Endothelial cell of umbilical vein (primary cell): ENCODE results near the gene CANT1.

Experiments
- POLR2A ChIP-seq: IDR thresholded peaks from 2 replicates; pipeline ENCODE4 v1.6.1; 2012; ENCODE audit warnings: low read depth, mild to moderate bottlenecking, control low read depth, low read length
- POLR2AphosphoS5 ChIP-seq: IDR thresholded peaks from 2 replicates; pipeline ENCODE4 v1.6.1; 2012; ENCODE audit warnings: low read depth, mild to moderate bottlenecking, control low read depth, low read length, moderate library complexity; ENCODE audit not compliant: insufficient read depth
- TF ChIP-seq, protein P1 (sequence below), 2 donors: IDR thresholded peaks; 1 replicate in 1 of 2; 2 replicates in 1 of 2; pipeline ENCODE4 v1.5.1; 2011; ENCODE audit warnings: low read length in 2 of 2, mild to moderate bottlenecking in 2 of 2, moderate library complexity in 2 of 2, control low read depth in 1 of 2, inconsistent platforms in 1 of 2, low read depth in 1 of 2; ENCODE audit not compliant: insufficient read depth in 1 of 2; ENCODE audit errors: extremely low read depth in 1 of 2

DNA sequence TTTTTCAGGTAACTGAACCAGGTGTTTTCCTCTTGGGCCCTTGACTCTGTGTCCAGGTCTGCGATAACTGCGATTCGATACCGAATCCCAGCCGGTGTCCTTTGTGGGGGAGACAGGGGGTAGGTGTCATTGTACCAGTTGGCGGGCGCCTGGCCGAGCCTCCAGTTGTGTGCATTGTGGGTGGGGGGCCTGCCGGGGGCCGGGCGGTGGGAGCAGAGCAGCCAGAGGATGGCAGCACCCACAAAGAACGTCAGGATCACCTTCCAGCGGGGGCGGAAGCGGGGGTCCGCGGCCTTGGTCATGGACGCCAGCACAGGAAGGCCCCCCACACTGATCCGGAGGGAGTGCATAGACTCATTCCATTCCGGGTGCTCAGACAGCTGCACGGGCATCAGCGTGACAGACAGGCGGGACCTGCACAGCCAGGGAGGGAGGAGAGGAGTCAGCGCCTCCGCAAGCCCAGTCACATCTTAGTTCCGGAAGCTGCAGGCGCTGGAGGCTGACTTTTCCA, 12.3 kb downstream of the CANT1 start:
- TF ChIP-seq POLR2A (no peak), POLR2AphosphoS5 (no peak)
- TF ChIP-seq, protein P1, sequence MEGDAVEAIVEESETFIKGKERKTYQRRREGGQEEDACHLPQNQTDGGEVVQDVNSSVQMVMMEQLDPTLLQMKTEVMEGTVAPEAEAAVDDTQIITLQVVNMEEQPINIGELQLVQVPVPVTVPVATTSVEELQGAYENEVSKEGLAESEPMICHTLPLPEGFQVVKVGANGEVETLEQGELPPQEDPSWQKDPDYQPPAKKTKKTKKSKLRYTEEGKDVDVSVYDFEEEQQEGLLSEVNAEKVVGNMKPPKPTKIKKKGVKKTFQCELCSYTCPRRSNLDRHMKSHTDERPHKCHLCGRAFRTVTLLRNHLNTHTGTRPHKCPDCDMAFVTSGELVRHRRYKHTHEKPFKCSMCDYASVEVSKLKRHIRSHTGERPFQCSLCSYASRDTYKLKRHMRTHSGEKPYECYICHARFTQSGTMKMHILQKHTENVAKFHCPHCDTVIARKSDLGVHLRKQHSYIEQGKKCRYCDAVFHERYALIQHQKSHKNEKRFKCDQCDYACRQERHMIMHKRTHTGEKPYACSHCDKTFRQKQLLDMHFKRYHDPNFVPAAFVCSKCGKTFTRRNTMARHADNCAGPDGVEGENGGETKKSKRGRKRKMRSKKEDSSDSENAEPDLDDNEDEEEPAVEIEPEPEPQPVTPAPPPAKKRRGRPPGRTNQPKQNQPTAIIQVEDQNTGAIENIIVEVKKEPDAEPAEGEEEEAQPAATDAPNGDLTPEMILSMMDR (IDR thresholded peaks at IDR 0.05; ENCODE audit: extremely low read depth in 1 of 2, insufficient read depth in 1 of 2, low read depth in 1 of 2, low read length in 2 of 2), result no peak
